HL-60 (cell line): ENCODE measurements around the gene OTUD7B.

Experiments used
- CTCF ChIP-seq: IDR thresholded peaks from one replicate; pipeline ENCODE4 v1.5.1; 2011; ENCODE audit warnings: low read length, control low read depth, inconsistent platforms; ENCODE audit not compliant: insufficient read depth
- GABPA ChIP-seq: IDR thresholded peaks from 2 replicates; pipeline ENCODE4 v1.6.1; 2012; ENCODE audit warnings: low read depth
- POLR2AphosphoS5 ChIP-seq: IDR thresholded peaks from 2 replicates; pipeline ENCODE4 v1.6.1; 2012; ENCODE audit warnings: low read depth

GRCh38 chr1:150003801-150004200 is 6.7 kb downstream of the OTUD7B start:
- TF ChIP-seq CTCF (no peak), POLR2AphosphoS5 (no peak), GABPA (no peak)
